Measurements from ENCODE around the gene SLC29A3.

DNA sequence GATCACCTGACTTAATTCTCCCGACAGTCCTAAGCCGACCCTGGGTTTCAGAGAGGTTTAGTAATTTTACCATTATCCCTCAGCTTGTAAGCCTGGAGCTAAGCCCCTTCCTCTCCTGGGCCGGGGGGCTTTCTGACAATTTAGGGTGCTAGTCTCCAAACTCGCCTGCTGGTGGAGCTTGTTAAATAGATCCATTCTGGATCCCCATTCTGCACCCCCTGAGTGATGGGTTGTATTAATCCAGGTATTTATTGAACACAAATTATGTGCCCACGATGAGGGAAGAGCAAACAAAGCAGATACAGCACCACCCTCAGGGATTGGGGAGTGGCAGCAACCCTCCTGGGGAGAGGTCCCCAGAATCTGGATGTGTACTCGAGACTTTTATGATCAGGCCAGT is 1.3 kb upstream of the SLC29A3 start:
- TF ChIP-seq, protein P1, sequence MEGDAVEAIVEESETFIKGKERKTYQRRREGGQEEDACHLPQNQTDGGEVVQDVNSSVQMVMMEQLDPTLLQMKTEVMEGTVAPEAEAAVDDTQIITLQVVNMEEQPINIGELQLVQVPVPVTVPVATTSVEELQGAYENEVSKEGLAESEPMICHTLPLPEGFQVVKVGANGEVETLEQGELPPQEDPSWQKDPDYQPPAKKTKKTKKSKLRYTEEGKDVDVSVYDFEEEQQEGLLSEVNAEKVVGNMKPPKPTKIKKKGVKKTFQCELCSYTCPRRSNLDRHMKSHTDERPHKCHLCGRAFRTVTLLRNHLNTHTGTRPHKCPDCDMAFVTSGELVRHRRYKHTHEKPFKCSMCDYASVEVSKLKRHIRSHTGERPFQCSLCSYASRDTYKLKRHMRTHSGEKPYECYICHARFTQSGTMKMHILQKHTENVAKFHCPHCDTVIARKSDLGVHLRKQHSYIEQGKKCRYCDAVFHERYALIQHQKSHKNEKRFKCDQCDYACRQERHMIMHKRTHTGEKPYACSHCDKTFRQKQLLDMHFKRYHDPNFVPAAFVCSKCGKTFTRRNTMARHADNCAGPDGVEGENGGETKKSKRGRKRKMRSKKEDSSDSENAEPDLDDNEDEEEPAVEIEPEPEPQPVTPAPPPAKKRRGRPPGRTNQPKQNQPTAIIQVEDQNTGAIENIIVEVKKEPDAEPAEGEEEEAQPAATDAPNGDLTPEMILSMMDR (IDR thresholded peaks at IDR 0.05 in 2 of 3, conservative IDR thresholded peaks at IDR 0.05 in 1 of 3; ENCODE audit: borderline replicate concordance in 1 of 3, insufficient read depth in 1 of 3, low read depth in 2 of 3, low read length in 2 of 3): no peak; a peak in 1 of 6 replicates
- TF ChIP-seq POLR2A (IDR thresholded peaks at IDR 0.05; ENCODE audit: borderline replicate concordance, extremely low read depth, insufficient read depth, insufficient read length) (no peak), TCF7L2 (IDR thresholded peaks at IDR 0.05; ENCODE audit: borderline replicate concordance, extremely low read depth, insufficient read depth, insufficient read length) (no peak), EZH2phosphoT487 (IDR thresholded peaks at IDR 0.05; ENCODE audit: borderline replicate concordance) (no peak)
